PC-9 (cell line): ENCODE results near the gene HS6ST3. TPM values are rescaled to one million over a fixed set of nuclear protein-coding genes. Genes with fewer than 3 reads are reported as not detected.
A peak's percentile ranks its signal among the peaks of the same experiment; 100 is the strongest.

Source experiments
- BruUV-seq: library from RNA; stranded (reverse); fragments of 400-500 nt; replicated peaks from 2 replicates; lab custom pipeline; 2021; lab: Mats Ljungman, UMichigan
- CTCF ChIA-PET: fragments of 300-600 bp; sonication (Branson Sonifier 250); formaldehyde crosslinking; loops from one replicate; lab custom pipeline; 2022; ENCODE audit warnings: antibody characterized with exemption; lab: Charles Lee
- POLR2A ChIA-PET: fragments of 300-600 bp; sonication (Branson Sonifier 250); formaldehyde crosslinking; loops from one replicate; lab custom pipeline; 2022; ENCODE audit warnings: antibody characterized with exemption; ENCODE audit not compliant: unreplicated experiment; lab: Charles Lee
- DNase-seq, 2 experiments: peaks; one replicate each; pipeline versions ENCODE4 v3.0.0 to v3.0.0-alpha.2; 2015 to 2022; ENCODE audit warnings: mixed read lengths in 1 of 2
- H2AFZ ChIP-seq: fragments of 200-600 bp; sonication (generic); 2 replicates; pipeline ENCODE4 v1.8.1; 2017; ENCODE audit warnings: antibody characterized with exemption
- H3F3A ChIP-seq: fragments of 200-600 bp; sonication (generic); 2 replicates; pipeline ENCODE4 v1.8.1; 2017; ENCODE audit warnings: antibody characterized with exemption, mild to moderate bottlenecking, low read depth; ENCODE audit not compliant: insufficient read depth
- H3K27ac ChIP-seq: fragments of 200-600 bp; sonication (generic); 2 replicates; pipeline ENCODE4 v1.6.1; 2016; ENCODE audit warnings: mixed run types
- H3K27me3 ChIP-seq: fragments of 200-600 bp; sonication (generic); 2 replicates; pipeline ENCODE4 v1.6.1; 2016; ENCODE audit warnings: low read depth, mixed run types; ENCODE audit not compliant: insufficient read depth
- H3K36me3 ChIP-seq: fragments of 200-600 bp; sonication (generic); 2 replicates; pipeline ENCODE4 v1.6.1; 2016; ENCODE audit warnings: low read depth, mixed run types
- H3K4me1 ChIP-seq: fragments of 200-600 bp; sonication (generic); replicated peaks from 2 replicates; pipeline ENCODE4 v1.6.1; 2016; ENCODE audit warnings: mixed run types; ENCODE audit not compliant: insufficient read depth
- H3K4me2 ChIP-seq: fragments of 200-600 bp; sonication (generic); 2 replicates; pipeline ENCODE4 v1.6.1; 2017; ENCODE audit warnings: mixed run types
- H3K4me3 ChIP-seq: fragments of 200-600 bp; sonication (generic); 2 replicates; pipeline ENCODE4 v1.6.1; 2016; ENCODE audit warnings: mixed run types
- H3K79me2 ChIP-seq: fragments of 200-600 bp; sonication (generic); 2 replicates; pipeline ENCODE4 v1.6.1; 2017; ENCODE audit warnings: low read depth, mixed run types
- H3K9me2 ChIP-seq: fragments of 200-600 bp; sonication (generic); 2 replicates; pipeline ENCODE4 v1.8.1; 2017; ENCODE audit warnings: mild to moderate bottlenecking; ENCODE audit not compliant: insufficient read depth
- H3K9me3 ChIP-seq: fragments of 200-600 bp; sonication (generic); 2 replicates; pipeline ENCODE4 v1.8.1; 2016; ENCODE audit warnings: low read depth; ENCODE audit not compliant: insufficient read depth
- H4K20me1 ChIP-seq: fragments of 200-600 bp; sonication (generic); 2 replicates; pipeline ENCODE4 v1.8.1; 2017; ENCODE audit not compliant: insufficient read depth
- EZH2 ChIP-seq: fragments of 200-600 bp; sonication (generic); IDR thresholded peaks from 2 replicates; pipeline ENCODE4 v1.8.0; 2017; ENCODE audit warnings: antibody characterized with exemption, low read depth
- intact Hi-C: fragments of 100-400 bp; cut with micrococcal nuclease; formaldehyde crosslinking; loops from one replicate; pipeline ENCODE4 v1.10.0; 2022; ENCODE audit not compliant: unreplicated experiment
- total RNA-seq: library from RNA; stranded (reverse); gene quantifications from 2 replicates; pipeline ENCODE4 v1.2.3, GENCODE V29; 2021
- TF ChIP-seq, protein P1 (sequence below): fragments of 200-600 bp; sonication (generic); conservative IDR thresholded peaks from 2 replicates; pipeline ENCODE4 v1.6.1; 2017; ENCODE audit warnings: mixed run types, antibody characterized with exemption, mild to moderate bottlenecking, moderate library complexity

Gene HS6ST3
- total RNA-seq, 1 experiment from 2014 or later = not detected

DNA sequence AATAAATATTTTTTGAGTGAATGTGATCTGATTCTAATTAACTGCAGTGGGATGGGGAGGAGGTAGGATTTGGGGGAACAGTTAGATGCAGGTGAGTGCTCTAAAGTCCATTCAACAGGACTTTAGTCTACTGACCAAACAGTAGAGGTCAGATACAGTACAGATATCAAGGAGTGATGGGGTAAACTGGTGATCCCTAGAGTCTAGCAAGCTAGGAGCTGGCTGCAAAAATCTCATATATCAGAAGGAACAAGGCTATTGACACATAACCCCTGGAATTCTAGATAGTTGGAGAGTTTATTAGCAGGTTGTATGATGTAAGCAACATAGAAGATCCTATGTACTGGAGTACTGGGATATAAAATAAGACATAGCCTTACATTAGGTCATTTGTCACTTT lies 131.6 kb downstream of the HS6ST3 start:
- H3K36me3 ChIP-seq = no peaks in the 10 kb centered on the region
- no peaks in the 10 kb centered on the region for H3K27me3 ChIP-seq
- no peak for DNase-seq
- ChIA-PET POLR2A (interaction anchor here (0.6 kb wide), 1 partner anchor 242 kb away, joined by 5 read pairs; no protein-coding TSS in a partner anchor), CTCF (no interaction called here)
- BruUV-seq = no TSS peak
- H3K9me2 ChIP-seq = no peaks in the 10 kb centered on the region
- H3K4me3 ChIP-seq = no peak overlapping the region
- intact Hi-C loops = no loop called here
- no peaks in the 10 kb centered on the region for H3F3A ChIP-seq
- H3K9me3 ChIP-seq = no peaks in the 10 kb centered on the region
- H2AFZ ChIP-seq = no peak overlapping the region
- no peaks in the 10 kb centered on the region for H3K79me2 ChIP-seq
- TF ChIP-seq EZH2 = no peak
- TF ChIP-seq, protein P1, sequence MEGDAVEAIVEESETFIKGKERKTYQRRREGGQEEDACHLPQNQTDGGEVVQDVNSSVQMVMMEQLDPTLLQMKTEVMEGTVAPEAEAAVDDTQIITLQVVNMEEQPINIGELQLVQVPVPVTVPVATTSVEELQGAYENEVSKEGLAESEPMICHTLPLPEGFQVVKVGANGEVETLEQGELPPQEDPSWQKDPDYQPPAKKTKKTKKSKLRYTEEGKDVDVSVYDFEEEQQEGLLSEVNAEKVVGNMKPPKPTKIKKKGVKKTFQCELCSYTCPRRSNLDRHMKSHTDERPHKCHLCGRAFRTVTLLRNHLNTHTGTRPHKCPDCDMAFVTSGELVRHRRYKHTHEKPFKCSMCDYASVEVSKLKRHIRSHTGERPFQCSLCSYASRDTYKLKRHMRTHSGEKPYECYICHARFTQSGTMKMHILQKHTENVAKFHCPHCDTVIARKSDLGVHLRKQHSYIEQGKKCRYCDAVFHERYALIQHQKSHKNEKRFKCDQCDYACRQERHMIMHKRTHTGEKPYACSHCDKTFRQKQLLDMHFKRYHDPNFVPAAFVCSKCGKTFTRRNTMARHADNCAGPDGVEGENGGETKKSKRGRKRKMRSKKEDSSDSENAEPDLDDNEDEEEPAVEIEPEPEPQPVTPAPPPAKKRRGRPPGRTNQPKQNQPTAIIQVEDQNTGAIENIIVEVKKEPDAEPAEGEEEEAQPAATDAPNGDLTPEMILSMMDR = no peak
- H4K20me1 ChIP-seq = no peaks in the 10 kb centered on the region
- H3K4me2 ChIP-seq = no peak overlapping the region
- no peaks in the 10 kb centered on the region for H3K4me1 ChIP-seq
- no peak overlapping the region for H3K27ac ChIP-seq

DNA sequence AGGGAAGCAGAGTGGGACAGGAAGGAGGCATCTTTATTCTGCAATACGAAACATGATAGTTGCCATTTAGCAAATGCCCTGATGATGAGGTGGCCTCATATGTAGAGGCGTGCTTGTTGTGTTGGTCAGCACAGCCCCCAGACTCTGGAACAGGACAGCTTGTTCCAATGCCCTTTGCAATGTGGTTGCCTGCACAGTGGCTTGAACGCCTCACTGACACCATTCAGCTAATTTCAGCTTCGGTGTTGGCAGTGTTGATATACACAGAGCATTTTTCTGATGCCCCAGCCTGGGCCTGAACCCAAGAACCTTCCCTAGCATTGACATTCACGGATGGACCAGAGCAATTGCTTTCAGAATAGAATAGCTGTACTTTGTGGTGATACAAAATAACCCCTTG lies 133.3 kb downstream of the HS6ST3 start:
- Histone ChIP-seq H3K79me2 (no peaks in the 10 kb centered on the region), H3F3A (no peaks in the 10 kb centered on the region), H2AFZ (no peak overlapping the region), H3K27me3 (no peaks in the 10 kb centered on the region), H3K4me1 (no peaks in the 10 kb centered on the region), H3K4me2 (no peak overlapping the region), H3K27ac (no peak overlapping the region), H3K9me3 (no peaks in the 10 kb centered on the region), H3K4me3 (no peak overlapping the region), H3K9me2 (no peaks in the 10 kb centered on the region), H4K20me1 (no peaks in the 10 kb centered on the region), H3K36me3 (no peaks in the 10 kb centered on the region)
- DNase-seq = no peak
- ChIA-PET POLR2A (no interaction called here), CTCF (no interaction called here)
- no TSS peak for BruUV-seq
- intact Hi-C loops = no loop called here
- TF ChIP-seq, protein P1 = no peak
- TF ChIP-seq EZH2 = no peak

DNA sequence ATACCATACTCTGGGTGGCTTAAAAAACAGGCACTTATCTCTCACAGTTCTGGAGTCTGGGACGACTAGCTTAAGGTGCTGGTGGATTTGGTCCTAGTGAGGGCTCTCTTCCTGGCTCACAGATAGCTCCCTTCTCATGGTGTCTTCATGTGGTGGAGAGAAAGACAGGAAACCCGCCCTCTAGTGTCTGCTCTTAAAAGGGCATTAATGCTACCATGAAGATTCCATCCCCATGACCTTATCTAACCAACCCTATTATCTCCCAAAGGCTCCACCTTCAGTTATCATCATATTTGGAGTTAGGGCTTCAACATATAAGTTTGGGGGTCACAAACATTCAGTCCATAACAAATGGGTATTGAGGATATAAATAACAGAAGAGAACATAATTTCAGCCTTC lies 139.4 kb downstream of the HS6ST3 start:
- Histone ChIP-seq H3K27ac (no peak overlapping the region), H3K9me2 (no peaks in the 10 kb centered on the region), H3K9me3 (no peaks in the 10 kb centered on the region), H2AFZ (no peak overlapping the region), H3F3A (no peaks in the 10 kb centered on the region), H3K4me1 (no peaks in the 10 kb centered on the region), H3K27me3 (no peaks in the 10 kb centered on the region), H3K4me3 (no peak overlapping the region), H4K20me1 (no peaks in the 10 kb centered on the region), H3K36me3 (no peaks in the 10 kb centered on the region), H3K4me2 (no peak overlapping the region), H3K79me2 (no peaks in the 10 kb centered on the region)
- no TSS peak for BruUV-seq
- DNase-seq = no peak
- no peak for TF ChIP-seq EZH2
- TF ChIP-seq, protein P1 = peak; percentile 63
- ChIA-PET CTCF (interaction anchor here (0.6 kb wide), 1 partner anchor 209 kb away, joined by 4 read pairs; no protein-coding TSS in a partner anchor), POLR2A (no interaction called here)
- intact Hi-C loops = no loop called here
